HepG2 (cell line): Measurements from ENCODE around the gene GRIFIN. TPM values are rescaled to one million over a fixed set of nuclear protein-coding genes. Genes with fewer than 3 reads are reported as not detected.

Experiments used
- AGO1 ChIP-seq: fragments of 200-400 bp; formaldehyde crosslinking; IDR thresholded peaks from 2 replicates; pipeline ENCODE4 v1.6.1; 2017; ENCODE audit warnings: mild to moderate bottlenecking, low read depth, low read length, moderate library complexity; ENCODE audit not compliant: poor library complexity, severe bottlenecking
- DNMT1 ChIP-seq: sonication (generic); formaldehyde crosslinking; IDR thresholded peaks from 2 replicates; pipeline ENCODE4 v1.5.1; 2020; ENCODE audit warnings: mild to moderate bottlenecking, missing genetic modification reagents
- GTF3A ChIP-seq: sonication (generic); formaldehyde crosslinking; conservative IDR thresholded peaks from 2 replicates; pipeline ENCODE4 v1.4.0; 2020; ENCODE audit warnings: mild to moderate bottlenecking, missing genetic modification reagents
- MAFF ChIP-seq: IDR thresholded peaks from 2 replicates; pipeline ENCODE4 v1.6.1; 2011; ENCODE audit warnings: low read depth, low read length, improper control_type of control experiment
- MAFG ChIP-seq: sonication (generic); formaldehyde crosslinking; IDR thresholded peaks from 2 replicates; pipeline ENCODE4 v1.5.1; 2020; ENCODE audit warnings: mild to moderate bottlenecking, missing genetic modification reagents
- PRDM15 ChIP-seq: sonication (generic); formaldehyde crosslinking; IDR thresholded peaks from 2 replicates; pipeline ENCODE4 v1.4.0; 2020; ENCODE audit warnings: missing genetic modification reagents
- RELA ChIP-seq: sonication (generic); formaldehyde crosslinking; IDR thresholded peaks from 2 replicates; pipeline ENCODE4 v1.4.0; 2020; ENCODE audit warnings: missing genetic modification reagents
- TFAP4 ChIP-seq: sonication (generic); IDR thresholded peaks from 2 replicates; pipeline ENCODE4 v1.6.1; 2016; ENCODE audit warnings: low read depth, borderline replicate concordance
- THAP11 ChIP-seq: IDR thresholded peaks from 2 replicates; pipeline ENCODE4 v1.6.1; 2016; ENCODE audit warnings: missing biosample characterization, missing genetic modification reagents
- TOE1 ChIP-seq: sonication (generic); formaldehyde crosslinking; IDR thresholded peaks from 2 replicates; pipeline ENCODE4 v1.4.0; 2020; ENCODE audit warnings: mild to moderate bottlenecking, missing genetic modification reagents
- ZFP1 ChIP-seq: IDR thresholded peaks from 2 replicates; pipeline ENCODE4 v1.6.1; 2016
- ZNF30 ChIP-seq: sonication (generic); formaldehyde crosslinking; IDR thresholded peaks from 2 replicates; pipeline ENCODE4 v1.5.0; 2020; ENCODE audit warnings: mild to moderate bottlenecking, missing genetic modification reagents
- ZNF333 ChIP-seq: sonication (generic); formaldehyde crosslinking; IDR thresholded peaks from 2 replicates; pipeline ENCODE4 v1.4.0; 2020; ENCODE audit warnings: mild to moderate bottlenecking, missing genetic modification reagents, borderline replicate concordance
- ZNF354B ChIP-seq: sonication (generic); formaldehyde crosslinking; IDR thresholded peaks from 2 replicates; pipeline ENCODE4 v1.8.0; 2022; ENCODE audit warnings: mild to moderate bottlenecking, missing genetic modification reagents
- ZNF674 ChIP-seq: sonication (generic); formaldehyde crosslinking; IDR thresholded peaks from 2 replicates; pipeline ENCODE4 v1.5.0; 2020; ENCODE audit warnings: low read depth, mild to moderate bottlenecking, missing genetic modification reagents
- ZNF720 ChIP-seq: sonication (generic); formaldehyde crosslinking; IDR thresholded peaks from 2 replicates; pipeline ENCODE4 v1.4.0; 2020; ENCODE audit warnings: missing genetic modification reagents
- polyA plus RNA-seq, 8 experiments: library from polyadenylated mRNA; depleted of rRNA in 3 of 8; stranded (reverse) in 7 of 8; unstranded in 1 of 8; fragments of >200 nt; fragmentation: Illumina TruSeq in 4 of 8; extraction: Trizol in 4 of 8; gene quantifications; 2 replicates each; pipeline versions ENCODE4 v1.2.1 to v1.2.3, GENCODE V29; 2011 to 2016; ENCODE audit warnings: low read depth in 4 of 8, missing spikeins in 1 of 8, mixed read lengths in 1 of 8; ENCODE audit not compliant: insufficient read depth in 1 of 8
- total RNA-seq, 5 experiments: library from RNA; depleted of rRNA; stranded (reverse); fragments of >200 nt; fragmentation: Illumina TruSeq; extraction: Trizol; gene quantifications; 2 replicates each; pipeline ENCODE4 v1.2.3, GENCODE V29; 2016; ENCODE audit warnings: low read depth in 1 of 5
- TF ChIP-seq, protein P1 (sequence below): sonication (generic); formaldehyde crosslinking; IDR thresholded peaks from 2 replicates; pipeline ENCODE4 v1.5.0; 2020; ENCODE audit warnings: missing genetic modification reagents, mild to moderate bottlenecking, borderline replicate concordance
- TF ChIP-seq, protein P2 (sequence below): fragments of 450-650 bp; IDR thresholded peaks from 2 replicates; pipeline ENCODE4 v1.6.1; 2017; ENCODE audit warnings: mild to moderate bottlenecking
- TF ChIP-seq, protein P3 (sequence below): sonication (generic); formaldehyde crosslinking; IDR thresholded peaks from 2 replicates; pipeline ENCODE4 v1.4.0; 2020; ENCODE audit warnings: missing genetic modification reagents

Gene GRIFIN
- total and polyA plus RNA-seq, 2 of the 13 experiments (the other 11 are each of a cell fraction or from before 2014, with no cell fraction given) = not detected

DNA sequence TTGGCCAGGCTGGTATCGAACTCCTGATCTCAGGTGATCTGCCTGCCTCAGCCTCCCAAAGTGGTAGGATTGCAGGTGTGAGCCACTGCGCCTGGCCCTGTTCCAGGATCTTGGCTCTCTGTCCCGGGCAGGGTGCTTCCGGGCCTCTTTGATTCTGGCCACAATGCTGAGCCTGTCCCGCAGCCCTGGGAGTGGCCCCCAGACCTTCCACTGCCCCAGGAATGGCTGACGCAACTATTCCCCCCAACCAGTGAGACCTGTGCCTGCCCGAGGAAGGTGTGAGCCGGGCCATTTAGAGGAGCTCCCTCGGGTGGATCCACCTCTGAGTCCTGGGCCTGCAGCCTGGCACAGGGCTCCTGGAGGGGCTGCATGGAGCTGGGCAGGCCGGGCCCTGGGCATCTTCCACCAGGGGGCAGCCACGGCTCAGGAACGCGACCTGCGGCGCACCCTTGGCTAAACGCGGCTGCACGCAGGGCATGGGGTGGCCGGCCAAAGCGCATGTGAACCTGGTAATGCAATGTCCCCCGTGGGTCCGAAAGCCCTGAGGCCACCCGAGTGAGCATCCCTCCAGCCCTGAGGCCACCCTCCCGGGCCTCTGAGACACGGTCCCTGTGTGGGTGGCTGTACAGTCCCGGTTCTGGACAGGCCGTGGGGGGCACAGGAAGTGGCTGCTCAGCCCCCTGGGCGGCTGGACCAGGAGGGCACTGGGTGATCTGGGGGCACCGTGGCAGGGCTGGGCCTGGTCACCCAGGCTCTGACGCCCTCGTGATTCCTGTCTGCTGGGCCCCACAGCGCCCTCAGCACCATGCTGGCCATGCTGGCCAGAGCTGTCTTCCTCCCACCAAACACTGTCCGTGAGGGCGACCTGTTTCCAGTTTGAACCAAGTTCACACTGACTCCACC is 24.8 kb downstream of the GRIFIN start (continued):
- TF ChIP-seq RELA (CRISPR knock-in tag) (0 out of 2 replicates have a peak, but pooled peaks have one; percentile 8), MAFG (no peak), THAP11 (CRISPR knock-in tag) (0 out of 2 replicates have a peak, but pooled peaks have one; percentile 13), ZNF30 (CRISPR knock-in tag) (no peak), DNMT1 (CRISPR knock-in tag) (no peak; the same call in 1 of the 2 replicates), ZNF720 (CRISPR knock-in tag) (no peak), ZNF333 (no peak), TOE1 (CRISPR knock-in tag) (no peak), MAFF (no peak), ZNF354B (no peak), ZFP1 (CRISPR knock-in tag) (no peak), ZNF674 (CRISPR knock-in tag) (no peak), PRDM15 (CRISPR knock-in tag) (no peak; the same call in 1 of the 2 replicates), GTF3A (CRISPR knock-in tag) (peak; percentile 94), TFAP4 (no peak), AGO1 (peak; percentile 93)
- TF ChIP-seq, protein P1, sequence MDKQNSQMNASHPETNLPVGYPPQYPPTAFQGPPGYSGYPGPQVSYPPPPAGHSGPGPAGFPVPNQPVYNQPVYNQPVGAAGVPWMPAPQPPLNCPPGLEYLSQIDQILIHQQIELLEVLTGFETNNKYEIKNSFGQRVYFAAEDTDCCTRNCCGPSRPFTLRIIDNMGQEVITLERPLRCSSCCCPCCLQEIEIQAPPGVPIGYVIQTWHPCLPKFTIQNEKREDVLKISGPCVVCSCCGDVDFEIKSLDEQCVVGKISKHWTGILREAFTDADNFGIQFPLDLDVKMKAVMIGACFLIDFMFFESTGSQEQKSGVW (CRISPR knock-in tag) = no peak
- TF ChIP-seq, protein P2, sequence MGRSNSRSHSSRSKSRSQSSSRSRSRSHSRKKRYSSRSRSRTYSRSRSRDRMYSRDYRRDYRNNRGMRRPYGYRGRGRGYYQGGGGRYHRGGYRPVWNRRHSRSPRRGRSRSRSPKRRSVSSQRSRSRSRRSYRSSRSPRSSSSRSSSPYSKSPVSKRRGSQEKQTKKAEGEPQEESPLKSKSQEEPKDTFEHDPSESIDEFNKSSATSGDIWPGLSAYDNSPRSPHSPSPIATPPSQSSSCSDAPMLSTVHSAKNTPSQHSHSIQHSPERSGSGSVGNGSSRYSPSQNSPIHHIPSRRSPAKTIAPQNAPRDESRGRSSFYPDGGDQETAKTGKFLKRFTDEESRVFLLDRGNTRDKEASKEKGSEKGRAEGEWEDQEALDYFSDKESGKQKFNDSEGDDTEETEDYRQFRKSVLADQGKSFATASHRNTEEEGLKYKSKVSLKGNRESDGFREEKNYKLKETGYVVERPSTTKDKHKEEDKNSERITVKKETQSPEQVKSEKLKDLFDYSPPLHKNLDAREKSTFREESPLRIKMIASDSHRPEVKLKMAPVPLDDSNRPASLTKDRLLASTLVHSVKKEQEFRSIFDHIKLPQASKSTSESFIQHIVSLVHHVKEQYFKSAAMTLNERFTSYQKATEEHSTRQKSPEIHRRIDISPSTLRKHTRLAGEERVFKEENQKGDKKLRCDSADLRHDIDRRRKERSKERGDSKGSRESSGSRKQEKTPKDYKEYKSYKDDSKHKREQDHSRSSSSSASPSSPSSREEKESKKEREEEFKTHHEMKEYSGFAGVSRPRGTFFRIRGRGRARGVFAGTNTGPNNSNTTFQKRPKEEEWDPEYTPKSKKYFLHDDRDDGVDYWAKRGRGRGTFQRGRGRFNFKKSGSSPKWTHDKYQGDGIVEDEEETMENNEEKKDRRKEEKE = no peak
- TF ChIP-seq, protein P3, sequence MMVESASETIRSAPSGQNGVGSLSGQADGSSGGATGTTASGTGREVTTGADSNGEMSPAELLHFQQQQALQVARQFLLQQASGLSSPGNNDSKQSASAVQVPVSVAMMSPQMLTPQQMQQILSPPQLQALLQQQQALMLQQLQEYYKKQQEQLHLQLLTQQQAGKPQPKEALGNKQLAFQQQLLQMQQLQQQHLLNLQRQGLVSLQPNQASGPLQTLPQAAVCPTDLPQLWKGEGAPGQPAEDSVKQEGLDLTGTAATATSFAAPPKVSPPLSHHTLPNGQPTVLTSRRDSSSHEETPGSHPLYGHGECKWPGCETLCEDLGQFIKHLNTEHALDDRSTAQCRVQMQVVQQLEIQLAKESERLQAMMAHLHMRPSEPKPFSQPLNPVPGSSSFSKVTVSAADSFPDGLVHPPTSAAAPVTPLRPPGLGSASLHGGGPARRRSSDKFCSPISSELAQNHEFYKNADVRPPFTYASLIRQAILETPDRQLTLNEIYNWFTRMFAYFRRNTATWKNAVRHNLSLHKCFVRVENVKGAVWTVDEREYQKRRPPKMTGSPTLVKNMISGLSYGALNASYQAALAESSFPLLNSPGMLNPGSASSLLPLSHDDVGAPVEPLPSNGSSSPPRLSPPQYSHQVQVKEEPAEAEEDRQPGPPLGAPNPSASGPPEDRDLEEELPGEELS = peak; percentile 6; the same call in 1 of the 2 replicates
